8988T (cell line): Measurements from ENCODE around the gene ECHDC3.
"Not testable (repeated sequence)": the region's sequence is repeated elsewhere in the genome, so short reads cannot be mapped to it uniquely, and the experiment has no call there.

Experiments used
- DNase-seq: peaks from one replicate; pipeline ENCODE4 v3.0.0; 2011

Gene ECHDC3

GRCh38 chr10:11742009-11742778, at the start of gene ECHDC3:
Gene ECHDC3, plus strand, starts transcription at chr10:11742382. Its CDS starts 195 bp downstream, at chr10:11742577.
- DNase-seq: no peak

- DNase-seq: no peak
These were observed 48.8 kb upstream of the ECHDC3 start for GRCh38 chr10:11693376-11693775.

GRCh38 chr10:11695779-11696178, 46.4 kb upstream of the ECHDC3 start:
- no peak for DNase-seq

GRCh38 chr10:11697718-11698527, 44.3 kb upstream of the ECHDC3 start:
- DNase-seq: no peak

- no peak for DNase-seq
These were observed 43.3 kb upstream of the ECHDC3 start for GRCh38 chr10:11698691-11699549.

GRCh38 chr10:11699550-11700097, 42.6 kb upstream of the ECHDC3 start:
- DNase-seq: no peak

GRCh38 chr10:11700539-11700938, 41.6 kb upstream of the ECHDC3 start:
- DNase-seq: no peak

GRCh38 chr10:11701451-11702095, 40.6 kb upstream of the ECHDC3 start:
- DNase-seq: no peak

- DNase-seq: no peak
These were observed 39.9 kb upstream of the ECHDC3 start for GRCh38 chr10:11702264-11702663.

GRCh38 chr10:11704092-11704491, 38.1 kb upstream of the ECHDC3 start:
- no peak for DNase-seq

GRCh38 chr10:11705722-11706121, 36.5 kb upstream of the ECHDC3 start:
- no peak for DNase-seq

- no peak for DNase-seq
These were observed 35.2 kb upstream of the ECHDC3 start for GRCh38 chr10:11706895-11707567.

GRCh38 chr10:11707624-11708350, 34.4 kb upstream of the ECHDC3 start:
- DNase-seq: no peak

- not testable (repeated sequence) for DNase-seq
These were observed 33.4 kb upstream of the ECHDC3 start for GRCh38 chr10:11708801-11709200.

- no peak for DNase-seq
These were observed 29.4 kb upstream of the ECHDC3 start for GRCh38 chr10:11712744-11713143.

GRCh38 chr10:11713186-11713743, 28.9 kb upstream of the ECHDC3 start:
- DNase-seq: no peak

GRCh38 chr10:11713963-11714362, 28.2 kb upstream of the ECHDC3 start:
- no peak for DNase-seq

GRCh38 chr10:11714750-11715365, 27.3 kb upstream of the ECHDC3 start:
- no peak for DNase-seq

GRCh38 chr10:11715815-11716494, 26.2 kb upstream of the ECHDC3 start:
- DNase-seq: no peak

GRCh38 chr10:11716686-11717085, 25.5 kb upstream of the ECHDC3 start:
- no peak for DNase-seq
